ENCODE measurements around the gene NKAIN4.

GRCh38 chr20:63230800-63231268 is 23.4 kb downstream of the NKAIN4 start:
- no peak for TF ChIP-seq ZNF274 (IDR thresholded peaks at IDR 0.05; ENCODE audit: low read depth, low read length)
- no peak for TF ChIP-seq YY1 (IDR thresholded peaks at IDR 0.05; ENCODE audit: insufficient read depth, insufficient read length)

Data from NT2/D1 (cell line).